GM12801 (cell line): ENCODE results near the gene SWAP70.

Experiments
- TF ChIP-seq, protein P1 (sequence below): IDR thresholded peaks from one replicate; pipeline ENCODE4 v1.5.1; 2011; ENCODE audit warnings: control low read depth; ENCODE audit not compliant: insufficient read length; ENCODE audit errors: extremely low read depth

Gene SWAP70

DNA sequence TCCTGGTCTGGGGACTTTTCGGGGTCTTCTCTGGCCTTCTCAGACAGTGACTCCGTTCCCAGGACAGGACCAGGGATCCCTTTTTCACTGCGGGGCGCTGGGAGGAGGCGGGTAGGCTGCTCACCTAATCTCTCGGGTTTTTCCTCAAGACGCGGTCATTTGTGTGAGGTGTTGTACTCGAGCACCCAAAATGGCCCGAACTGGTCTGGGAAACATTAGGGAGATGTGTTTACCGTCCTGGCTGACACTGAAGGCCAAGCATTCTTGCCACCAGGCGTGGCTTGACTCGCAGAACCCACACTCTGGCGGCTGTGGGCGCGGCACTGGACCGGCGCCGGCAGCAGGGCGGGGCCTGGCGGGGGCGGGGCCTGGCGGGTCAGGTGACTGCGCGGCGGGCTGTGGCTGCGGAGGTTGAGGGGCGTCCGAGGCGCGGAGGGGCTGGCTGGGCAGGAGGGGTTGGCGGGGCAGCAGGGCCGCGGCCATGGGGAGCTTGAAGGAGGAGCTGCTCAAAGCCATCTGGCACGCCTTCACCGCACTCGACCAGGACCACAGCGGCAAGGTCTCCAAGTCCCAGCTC, at the start of gene SWAP70:
Gene SWAP70, plus strand, starts transcription at position 379 of the 577 bp plus-strand sequence. Its CDS starts 103 bp downstream, at position 482.
- TF ChIP-seq, protein P1, sequence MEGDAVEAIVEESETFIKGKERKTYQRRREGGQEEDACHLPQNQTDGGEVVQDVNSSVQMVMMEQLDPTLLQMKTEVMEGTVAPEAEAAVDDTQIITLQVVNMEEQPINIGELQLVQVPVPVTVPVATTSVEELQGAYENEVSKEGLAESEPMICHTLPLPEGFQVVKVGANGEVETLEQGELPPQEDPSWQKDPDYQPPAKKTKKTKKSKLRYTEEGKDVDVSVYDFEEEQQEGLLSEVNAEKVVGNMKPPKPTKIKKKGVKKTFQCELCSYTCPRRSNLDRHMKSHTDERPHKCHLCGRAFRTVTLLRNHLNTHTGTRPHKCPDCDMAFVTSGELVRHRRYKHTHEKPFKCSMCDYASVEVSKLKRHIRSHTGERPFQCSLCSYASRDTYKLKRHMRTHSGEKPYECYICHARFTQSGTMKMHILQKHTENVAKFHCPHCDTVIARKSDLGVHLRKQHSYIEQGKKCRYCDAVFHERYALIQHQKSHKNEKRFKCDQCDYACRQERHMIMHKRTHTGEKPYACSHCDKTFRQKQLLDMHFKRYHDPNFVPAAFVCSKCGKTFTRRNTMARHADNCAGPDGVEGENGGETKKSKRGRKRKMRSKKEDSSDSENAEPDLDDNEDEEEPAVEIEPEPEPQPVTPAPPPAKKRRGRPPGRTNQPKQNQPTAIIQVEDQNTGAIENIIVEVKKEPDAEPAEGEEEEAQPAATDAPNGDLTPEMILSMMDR: no peak

DNA sequence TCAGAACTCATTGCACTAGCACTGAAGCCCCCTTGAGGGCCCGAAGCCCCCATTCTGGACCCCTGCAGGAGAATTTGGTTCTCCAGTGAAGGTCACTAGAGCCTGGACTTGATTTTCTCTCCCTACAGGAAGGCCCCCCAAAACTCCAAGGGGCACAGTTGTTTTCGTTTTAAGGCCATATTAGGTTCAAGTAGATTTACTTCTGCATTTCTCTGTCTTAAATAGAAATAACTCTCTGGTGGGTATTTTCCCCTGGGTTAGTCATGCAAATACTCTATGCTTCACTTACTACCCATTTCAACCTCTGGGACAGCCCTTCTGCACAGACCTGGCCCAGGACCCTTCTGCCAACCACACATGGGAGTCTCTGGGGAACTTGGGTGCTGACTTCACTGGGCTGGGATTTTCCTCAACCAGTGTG, 48.8 kb upstream of the SWAP70 start:
- TF ChIP-seq, protein P1: no peak

DNA sequence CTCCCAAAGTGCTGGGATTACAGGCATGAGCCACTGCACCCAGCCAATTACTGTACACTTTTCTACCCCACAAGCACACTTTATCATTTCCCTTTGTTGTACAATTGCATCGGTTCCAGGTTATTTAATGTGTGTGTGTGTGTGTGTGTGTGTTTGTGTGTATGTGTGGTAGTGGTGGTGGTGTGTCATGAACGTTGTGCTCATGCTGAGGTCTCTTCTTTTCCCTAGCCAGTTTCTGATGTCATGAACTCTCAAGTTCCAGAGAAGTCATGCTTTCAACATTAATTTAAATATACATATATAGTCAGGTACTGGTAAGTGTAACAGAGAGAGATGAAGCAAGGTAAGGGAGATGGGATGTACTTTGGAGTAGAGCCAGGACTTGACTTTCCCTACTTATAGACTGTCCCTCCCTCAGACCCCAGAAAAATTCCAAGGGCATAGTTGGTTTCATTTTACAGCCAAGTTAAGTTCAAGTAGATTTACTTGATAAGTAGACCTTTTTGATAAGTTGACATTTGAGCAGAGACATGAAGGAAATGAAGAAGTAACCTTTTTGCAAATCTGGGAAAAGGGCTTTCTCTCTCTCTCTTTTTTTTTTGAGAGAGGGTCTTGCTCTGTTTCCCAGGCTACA, 47.7 kb upstream of the SWAP70 start:
- TF ChIP-seq, protein P1: no peak

DNA sequence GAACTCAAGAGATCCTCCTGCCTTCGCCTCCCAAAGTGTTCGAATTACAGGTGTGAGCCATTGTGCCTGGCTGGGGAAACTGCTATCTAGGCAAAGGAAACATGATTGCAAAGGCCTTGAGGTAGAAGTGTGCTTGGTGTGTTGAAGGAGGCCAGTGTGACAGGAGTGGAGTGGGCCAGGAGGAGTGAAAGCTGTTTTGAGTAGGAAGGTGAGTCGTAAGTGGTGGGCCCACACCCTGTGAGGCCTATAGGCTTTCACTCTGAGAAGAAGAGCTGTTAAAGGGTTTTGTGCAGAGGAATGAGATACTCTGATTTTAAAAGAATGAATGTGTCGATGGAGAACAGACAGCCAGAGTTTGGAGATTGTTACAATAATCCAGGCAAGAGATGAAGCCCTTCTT, 47.0 kb upstream of the SWAP70 start:
- TF ChIP-seq, protein P1: no peak

DNA sequence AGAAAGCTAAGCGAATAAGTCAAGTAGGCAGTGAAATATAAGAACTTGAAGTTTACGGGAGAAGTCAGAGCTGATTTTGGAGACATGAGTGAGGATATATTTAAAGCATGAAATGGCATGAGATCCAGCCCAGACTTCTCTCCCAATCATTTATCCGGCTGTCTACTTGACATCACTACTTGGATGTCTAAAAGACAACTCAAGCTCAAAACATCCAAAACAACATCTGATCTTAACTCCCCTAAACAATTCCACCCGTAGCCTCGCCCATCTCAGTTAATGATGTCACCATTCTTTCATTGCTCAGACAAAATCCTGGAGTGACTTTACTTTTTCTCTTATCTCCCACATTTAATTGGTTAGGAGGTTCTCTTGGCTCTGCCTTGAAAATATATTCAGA, 45.9 kb upstream of the SWAP70 start:
- TF ChIP-seq, protein P1: no peak

DNA sequence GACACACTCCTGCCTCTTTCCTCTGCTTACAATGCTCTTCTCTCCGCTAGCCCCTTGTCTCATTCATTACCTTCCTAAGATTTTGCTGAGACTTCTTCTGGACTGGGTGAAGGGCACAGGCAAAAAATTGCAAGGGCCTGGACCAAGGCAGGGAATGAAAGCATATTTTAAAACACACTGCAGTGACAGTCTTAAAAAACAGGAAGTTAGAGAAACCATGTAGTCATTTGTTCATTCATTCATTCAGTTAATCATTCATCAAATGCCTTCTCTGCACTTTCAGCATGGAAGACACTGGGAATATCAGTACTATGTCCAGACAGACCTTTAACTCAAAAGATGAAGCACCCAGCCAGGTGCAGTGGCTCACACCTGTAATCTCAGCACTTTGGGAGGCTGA, 44.9 kb upstream of the SWAP70 start:
- TF ChIP-seq, protein P1: no peak

DNA sequence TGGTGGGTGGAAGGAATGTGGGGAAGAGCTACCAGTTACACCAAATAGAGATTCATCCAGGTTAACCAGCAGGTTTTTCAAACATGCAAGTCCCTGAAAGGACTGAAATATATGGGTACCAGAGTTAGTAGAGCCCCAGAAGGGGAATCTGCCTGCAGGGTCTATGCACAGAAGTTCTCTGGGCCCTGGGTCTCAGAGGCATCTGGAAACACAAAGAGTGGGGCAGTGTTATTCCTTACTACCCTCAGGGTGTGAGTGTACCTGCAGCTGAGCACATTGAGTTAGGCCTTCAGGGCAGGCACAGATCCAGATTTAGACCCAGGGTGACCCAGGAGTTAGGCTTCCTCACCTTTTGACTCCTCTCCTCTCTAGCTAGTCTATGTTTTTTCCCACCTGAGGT, 43.9 kb upstream of the SWAP70 start:
- TF ChIP-seq, protein P1: no peak
